K562 (cell line): ENCODE measurements around the gene HSD17B11. TPM values are rescaled to one million over a fixed set of nuclear protein-coding genes. Genes with fewer than 3 reads are reported as not detected.

Experiments used
- BACH1 ChIP-seq: fragments of 200-800 bp; sonication (Bioruptor generic); IDR thresholded peaks from 2 replicates; pipeline ENCODE4 v1.6.1; 2016; ENCODE audit warnings: missing genetic modification characterization, missing compliant biosample characterization
- CCNT2 ChIP-seq: IDR thresholded peaks from 2 replicates; pipeline ENCODE4 v1.6.1; 2011; ENCODE audit warnings: borderline replicate concordance, low read depth, mild to moderate bottlenecking, moderate library complexity, mixed read lengths, low read length; ENCODE audit not compliant: insufficient read length; ENCODE audit errors: extremely low read depth
- CREB1 ChIP-seq, 2 experiments: sonication (generic) in 1 of 2; formaldehyde crosslinking in 1 of 2; IDR thresholded peaks; 2 replicates each; pipeline versions ENCODE4 v1.6.1 to v1.8.0; 2012 to 2022; ENCODE audit warnings: inconsistent platforms in 1 of 2, mild to moderate bottlenecking in 1 of 2, missing genetic modification reagents in 1 of 2, moderate library complexity in 1 of 2
- DACH1 ChIP-seq: fragments of 450-650 bp; IDR thresholded peaks from 2 replicates; pipeline ENCODE4 v1.6.1; 2018; ENCODE audit not compliant: partially characterized antibody
- DNMT1 ChIP-seq: fragments of 450-650 bp; IDR thresholded peaks from 2 replicates; pipeline ENCODE4 v1.6.1; 2016; ENCODE audit warnings: antibody characterized with exemption, mild to moderate bottlenecking
- DPF2 ChIP-seq: fragments of 450-650 bp; IDR thresholded peaks from 2 replicates; pipeline ENCODE4 v1.6.1; 2016
- GABPA ChIP-seq: fragments of 200-800 bp; sonication (Bioruptor generic); conservative IDR thresholded peaks from 2 replicates; pipeline ENCODE4 v1.6.1; 2016; ENCODE audit warnings: low read depth, missing genetic modification characterization, missing compliant biosample characterization
- GABPB1 ChIP-seq: sonication (generic); formaldehyde crosslinking; IDR thresholded peaks from 2 replicates; pipeline ENCODE4 v1.8.0; 2022; ENCODE audit warnings: mild to moderate bottlenecking, missing genetic modification reagents
- GTF2E2 ChIP-seq: fragments of 200-800 bp; sonication (Bioruptor generic); IDR thresholded peaks from 2 replicates; pipeline ENCODE4 v1.6.1; 2016; ENCODE audit warnings: missing genetic modification characterization, missing compliant biosample characterization
- MEF2A ChIP-seq: IDR thresholded peaks from 2 replicates; pipeline ENCODE4 v1.6.1; 2011; ENCODE audit warnings: low read depth, mild to moderate bottlenecking, low read length, moderate library complexity; ENCODE audit not compliant: control insufficient read depth
- PCBP1 ChIP-seq: fragments of 200-400 bp; formaldehyde crosslinking; IDR thresholded peaks from 2 replicates; pipeline ENCODE4 v1.6.1; 2018; ENCODE audit warnings: mild to moderate bottlenecking, low read depth, low read length; ENCODE audit not compliant: poor library complexity, severe bottlenecking
- SPI1 ChIP-seq: IDR thresholded peaks from 2 replicates; pipeline ENCODE4 v1.6.1; 2011; ENCODE audit warnings: low read depth, low read length, control low read depth, borderline replicate concordance
- SRSF7 ChIP-seq: fragments of 200-400 bp; formaldehyde crosslinking; optimal IDR thresholded peaks from 2 replicates; pipeline ENCODE3; 2017; ENCODE audit warnings: mild to moderate bottlenecking, low read depth, low read length
- TAF9B ChIP-seq: fragments of 450-650 bp; IDR thresholded peaks from 2 replicates; pipeline ENCODE4 v1.6.1; 2018; ENCODE audit warnings: mild to moderate bottlenecking; ENCODE audit not compliant: partially characterized antibody
- THRAP3 ChIP-seq: fragments of 450-650 bp; IDR thresholded peaks from 2 replicates; pipeline ENCODE4 v1.6.1; 2016; ENCODE audit warnings: mild to moderate bottlenecking, inconsistent platforms, borderline replicate concordance
- YBX1 ChIP-seq: fragments of 450-650 bp; IDR thresholded peaks from 2 replicates; pipeline ENCODE4 v1.7.1; 2016; ENCODE audit warnings: mild to moderate bottlenecking
- ZNF639 ChIP-seq, 2 experiments: fragments of 200-800 bp in 1 of 2; sonication (Bioruptor generic) in 1 of 2; sonication (generic) in 1 of 2; formaldehyde crosslinking in 1 of 2; IDR thresholded peaks in 1 of 2; conservative IDR thresholded peaks in 1 of 2; 2 replicates each; pipeline versions ENCODE4 v1.5.0 to v1.6.1; 2016 to 2020; ENCODE audit warnings: missing compliant biosample characterization in 1 of 2, missing genetic modification characterization in 1 of 2, missing genetic modification reagents in 1 of 2
- ZNF77 ChIP-seq: fragments of 250-450 bp; sonication (Bioruptor Pico); IDR thresholded peaks from 2 replicates; pipeline ENCODE4 v1.5.0; 2020
- polyA plus RNA-seq, 8 experiments: library from polyadenylated mRNA; depleted of rRNA in 4 of 8; stranded (reverse) in 5 of 8; unstranded in 3 of 8; fragments of >200 nt; fragmentation: Nextera tagmentation in 2 of 8; fragmentation: Illumina TruSeq in 1 of 8; extraction: Ambion mirVana in 2 of 8; extraction: Trizol in 1 of 8; gene quantifications; 2 replicates each; pipeline versions ENCODE4 v1.2.1 to v1.2.3, GENCODE V29; 2011 to 2014; ENCODE audit warnings: inconsistent platforms in 1 of 8, missing spikeins in 1 of 8
- total RNA-seq, 7 experiments: library from RNA; depleted of rRNA in 6 of 7; stranded (reverse); fragments of >200 nt in 6 of 7; fragmentation: Illumina TruSeq in 2 of 7; extraction: Trizol in 2 of 7; gene quantifications; 2 replicates each; pipeline versions ENCODE4 v1.2.1 to v1.2.3, GENCODE V29; 2011 to 2021; ENCODE audit warnings: low replicate concordance in 1 of 7
- TF ChIP-seq, protein P1 (sequence below): fragments of 450-650 bp; IDR thresholded peaks from 2 replicates; pipeline ENCODE4 v1.6.1; 2018; ENCODE audit not compliant: partially characterized antibody
- TF ChIP-seq, protein P2 (sequence below): sonication (generic); formaldehyde crosslinking; IDR thresholded peaks from 2 replicates; pipeline ENCODE4 v1.8.0; 2022; ENCODE audit warnings: missing genetic modification reagents, mild to moderate bottlenecking, borderline replicate concordance

HSD17B11 gene
- total and polyA plus RNA-seq, 9 of the 15 experiments (the other 6 are each of a cell fraction or from before 2014, with no cell fraction given) = 26.0 to 108 (median 81.0) TPM

- TF ChIP-seq ZNF77 (CRISPR knock-in tag) (no peak), PCBP1 (no peak), SRSF7 (no peak), CREB1 (IDR thresholded peaks at IDR 0.05) (peak; percentile 16; the same call in 1 of the 2 replicates), CREB1 (CRISPR knock-in tag; IDR thresholded peaks at IDR 0.05) (no peak), BACH1 (no peak), SPI1 (peak; percentile 52), CCNT2 (peak; percentile 60), DNMT1 (no peak), GABPA (tag) (peak; percentile 53), GTF2E2 (peak; percentile 61; the same call in 1 of the 2 replicates), DACH1 (no peak), GABPB1 (peak; percentile 71), MEF2A (no peak), ZNF639 (CRISPR knock-in tag; conservative IDR thresholded peaks at IDR 0.05 in 1 of 2, IDR thresholded peaks at IDR 0.05 in 1 of 2) (peak in 1 of 2 experiments; percentile 45; a peak in 1 of 4 replicates), YBX1 (no peak), TAF9B (peak; percentile 69), THRAP3 (no peak), DPF2 (peak; percentile 69; the same call in 1 of the 2 replicates)
- TF ChIP-seq, protein P1, sequence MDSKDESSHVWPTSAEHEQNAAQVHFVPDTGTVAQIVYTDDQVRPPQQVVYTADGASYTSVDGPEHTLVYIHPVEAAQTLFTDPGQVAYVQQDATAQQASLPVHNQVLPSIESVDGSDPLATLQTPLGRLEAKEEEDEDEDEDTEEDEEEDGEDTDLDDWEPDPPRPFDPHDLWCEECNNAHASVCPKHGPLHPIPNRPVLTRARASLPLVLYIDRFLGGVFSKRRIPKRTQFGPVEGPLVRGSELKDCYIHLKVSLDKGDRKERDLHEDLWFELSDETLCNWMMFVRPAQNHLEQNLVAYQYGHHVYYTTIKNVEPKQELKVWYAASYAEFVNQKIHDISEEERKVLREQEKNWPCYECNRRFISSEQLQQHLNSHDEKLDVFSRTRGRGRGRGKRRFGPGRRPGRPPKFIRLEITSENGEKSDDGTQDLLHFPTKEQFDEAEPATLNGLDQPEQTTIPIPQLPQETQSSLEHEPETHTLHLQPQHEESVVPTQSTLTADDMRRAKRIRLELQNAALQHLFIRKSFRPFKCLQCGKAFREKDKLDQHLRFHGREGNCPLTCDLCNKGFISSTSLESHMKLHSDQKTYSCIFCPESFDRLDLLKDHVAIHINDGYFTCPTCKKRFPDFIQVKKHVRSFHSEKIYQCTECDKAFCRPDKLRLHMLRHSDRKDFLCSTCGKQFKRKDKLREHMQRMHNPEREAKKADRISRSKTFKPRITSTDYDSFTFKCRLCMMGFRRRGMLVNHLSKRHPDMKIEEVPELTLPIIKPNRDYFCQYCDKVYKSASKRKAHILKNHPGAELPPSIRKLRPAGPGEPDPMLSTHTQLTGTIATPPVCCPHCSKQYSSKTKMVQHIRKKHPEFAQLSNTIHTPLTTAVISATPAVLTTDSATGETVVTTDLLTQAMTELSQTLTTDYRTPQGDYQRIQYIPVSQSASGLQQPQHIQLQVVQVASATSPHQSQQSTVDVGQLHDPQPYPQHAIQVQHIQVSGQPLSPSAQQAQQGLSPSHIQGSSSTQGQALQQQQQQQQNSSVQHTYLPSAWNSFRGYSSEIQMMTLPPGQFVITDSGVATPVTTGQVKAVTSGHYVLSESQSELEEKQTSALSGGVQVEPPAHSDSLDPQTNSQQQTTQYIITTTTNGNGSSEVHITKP = peak; percentile 52
- TF ChIP-seq, protein P2, sequence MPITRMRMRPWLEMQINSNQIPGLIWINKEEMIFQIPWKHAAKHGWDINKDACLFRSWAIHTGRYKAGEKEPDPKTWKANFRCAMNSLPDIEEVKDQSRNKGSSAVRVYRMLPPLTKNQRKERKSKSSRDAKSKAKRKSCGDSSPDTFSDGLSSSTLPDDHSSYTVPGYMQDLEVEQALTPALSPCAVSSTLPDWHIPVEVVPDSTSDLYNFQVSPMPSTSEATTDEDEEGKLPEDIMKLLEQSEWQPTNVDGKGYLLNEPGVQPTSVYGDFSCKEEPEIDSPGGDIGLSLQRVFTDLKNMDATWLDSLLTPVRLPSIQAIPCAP (CRISPR knock-in tag) = no peak
Measured at GRCh38 chr4:87390891-87391575, at the start of gene HSD17B11 (continued).
